Measurements from ENCODE around the gene WDR81. TPM values are rescaled to one million over a fixed set of nuclear protein-coding genes. Genes with fewer than 3 reads are reported as not detected.
"Not testable (repeated sequence)": the region's sequence is repeated elsewhere in the genome, so short reads cannot be mapped to it uniquely, and the experiment has no call there.

The WDR81 gene
- total and polyA plus RNA-seq, 2 experiments from 2014 or later: 4.4 to 23.9 TPM

DNA sequence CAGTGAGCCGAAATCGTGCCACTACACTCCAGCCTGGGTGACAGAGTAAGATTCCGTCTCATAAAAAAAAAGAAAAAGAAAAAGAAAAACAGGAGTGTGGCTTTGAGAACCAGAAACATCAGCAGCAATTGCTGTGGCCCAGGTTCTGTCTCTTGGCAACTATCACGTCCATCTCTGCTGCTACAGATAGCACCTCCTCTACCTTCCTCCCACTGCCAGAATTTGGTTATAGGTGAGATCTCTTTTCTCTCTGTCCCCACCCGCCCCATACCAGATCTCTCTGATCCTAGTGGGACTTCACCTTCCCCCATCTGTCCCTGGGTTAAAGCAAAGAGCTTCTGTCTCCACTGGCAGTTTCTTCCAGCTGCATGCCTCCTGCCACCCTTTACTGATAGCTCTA, 17.4 kb upstream of the WDR81 start:
- Histone ChIP-seq H4K20me1 (ENCODE audit: insufficient read depth) (0 out of 2 replicates have a peak, but pooled peaks cover under 1% of the 10 kb centered on the region), H3K36me3 (ENCODE audit: low read depth) (peaks cover 7% of the 10 kb centered on the region), H3K4me3 (no peak overlapping the region), H3F3A (ENCODE audit: insufficient read depth) (peaks cover 18% of the 10 kb centered on the region), H3K9ac (no peak overlapping the region), H3K4me1 (ENCODE audit: insufficient read depth) (peaks cover 15% of the 10 kb centered on the region), H3K27me3 (replicated peaks; ENCODE audit: insufficient read depth) (no peaks in the 10 kb centered on the region), H2AFZ (no peak overlapping the region), H3K79me2 (ENCODE audit: insufficient read depth) (peaks cover 10% of the 10 kb centered on the region), H3K27ac (no peak overlapping the region), H3K9me3 (ENCODE audit: low read depth) (no peaks in the 10 kb centered on the region), H3K4me2 (ENCODE audit: unreplicated experiment) (no peak overlapping the region), H3K9me2 (ENCODE audit: insufficient read depth) (no peaks in the 10 kb centered on the region)
- no peak for TF ChIP-seq EZH2 (IDR thresholded peaks at IDR 0.05; ENCODE audit: insufficient read depth, poor library complexity, severe bottlenecking)
- no peak for TF ChIP-seq EZH2phosphoT487 (IDR thresholded peaks at IDR 0.05; ENCODE audit: insufficient read depth, low read depth)
- DNase-seq: no peak
- 87 to 89% methylated on average over 5 of the region's 5 CpGs for WGBS, 2 experiments (ENCODE audit: low coverage in 1 of 2, low lambda C conversion rate in 2 of 2, missing lambda C conversion rate in 2 of 2)
- in situ Hi-C loops (cut with MboI): no loop called here

DNA sequence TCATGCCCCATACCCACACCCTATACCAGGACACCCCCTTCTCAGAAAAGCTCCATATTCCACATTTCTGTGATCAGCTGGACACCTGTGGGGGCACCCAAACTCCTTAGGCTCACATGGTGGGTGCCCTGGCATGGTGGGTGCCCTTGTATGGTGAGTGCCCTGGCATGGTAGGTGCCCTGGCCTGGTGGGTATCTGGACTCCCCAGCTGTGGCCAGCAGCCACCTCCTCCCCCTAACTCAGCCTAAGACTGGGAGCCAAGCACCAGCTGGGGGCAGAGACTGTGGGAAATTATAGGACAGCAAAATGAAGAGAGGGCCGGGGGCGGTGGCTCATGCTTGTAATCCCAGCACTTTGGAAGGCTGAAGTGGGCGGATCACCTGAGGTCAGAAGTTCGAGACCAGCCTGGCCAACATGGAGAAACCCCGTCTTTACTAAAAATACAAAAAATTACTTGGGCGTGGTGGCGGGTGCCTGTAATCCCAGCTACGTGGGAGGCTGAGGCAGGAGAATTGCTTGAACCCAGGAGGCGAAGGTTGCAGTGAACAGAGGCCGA, 15.6 kb upstream of the WDR81 start:
- H3K4me3 ChIP-seq; H3K9ac ChIP-seq; H3K9me3 ChIP-seq (ENCODE audit: low read depth); H3K9me2 ChIP-seq (ENCODE audit: insufficient read depth); DNase-seq; H3K27me3 ChIP-seq (replicated peaks; ENCODE audit: insufficient read depth); H2AFZ ChIP-seq; H3K27ac ChIP-seq; H3K4me2 ChIP-seq (ENCODE audit: unreplicated experiment); in situ Hi-C loops (cut with MboI): not testable (repeated sequence)
- peaks cover 27% of the 10 kb centered on the region for H3K79me2 ChIP-seq (ENCODE audit: insufficient read depth)
- peaks cover 35% of the 10 kb centered on the region for H3F3A ChIP-seq (ENCODE audit: insufficient read depth)
- peaks cover 25% of the 10 kb centered on the region for H3K36me3 ChIP-seq (ENCODE audit: low read depth)
- WGBS, 2 experiments (ENCODE audit: low coverage in 1 of 2, low lambda C conversion rate in 2 of 2, missing lambda C conversion rate in 2 of 2): 87 to 89% methylated on average over 10 of the region's 10 CpGs
- H4K20me1 ChIP-seq (ENCODE audit: insufficient read depth): peaks cover 17% of the 10 kb centered on the region; the same call in 1 of the 2 replicates
- peaks cover 32% of the 10 kb centered on the region for H3K4me1 ChIP-seq (ENCODE audit: insufficient read depth)

DNA sequence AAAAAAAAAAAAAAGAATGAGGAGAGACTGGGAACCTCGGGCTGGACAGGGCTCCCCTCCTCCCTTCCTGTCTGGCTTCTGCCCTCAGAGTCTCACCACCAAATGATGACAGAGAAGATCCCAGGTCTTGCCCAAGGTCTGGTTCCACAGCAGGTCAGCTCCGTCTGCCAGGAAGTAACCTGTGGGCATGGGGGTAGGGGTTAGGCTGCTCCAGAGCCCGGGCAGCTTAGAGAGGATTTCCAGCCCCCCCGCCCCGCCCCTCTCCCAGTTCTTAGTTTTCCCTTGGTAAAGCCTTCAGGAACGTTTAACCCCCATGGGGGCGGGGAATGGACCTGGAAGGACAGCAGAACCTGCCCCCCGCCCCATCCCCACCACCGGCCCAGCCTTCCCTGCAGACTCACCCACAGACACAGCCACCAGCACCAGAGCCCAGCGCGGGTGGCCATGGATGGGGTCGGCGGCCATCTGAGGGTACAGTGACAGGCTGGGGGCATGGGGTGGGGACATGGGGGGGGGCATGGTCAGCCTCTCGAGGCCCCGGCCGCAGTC, 15.0 kb upstream of the WDR81 start:
- Histone ChIP-seq H3K4me2 (ENCODE audit: unreplicated experiment) (peak overlapping the region; percentile 81), H3K36me3 (ENCODE audit: low read depth) (peaks cover 30% of the 10 kb centered on the region), H3K4me3 (peak overlapping the region; percentile 66), H3K9me3 (ENCODE audit: low read depth) (no peaks in the 10 kb centered on the region), H3K27me3 (replicated peaks; ENCODE audit: insufficient read depth) (no peaks in the 10 kb centered on the region), H3K27ac (no peak overlapping the region), H3K9ac (peak overlapping the region; percentile 73), H3F3A (ENCODE audit: insufficient read depth) (peaks cover 41% of the 10 kb centered on the region), H3K4me1 (ENCODE audit: insufficient read depth) (peaks cover 33% of the 10 kb centered on the region), H3K79me2 (ENCODE audit: insufficient read depth) (peaks cover 33% of the 10 kb centered on the region), H2AFZ (peak overlapping the region; percentile 22; the same call in 1 of the 2 replicates), H3K9me2 (ENCODE audit: insufficient read depth) (no peaks in the 10 kb centered on the region), H4K20me1 (ENCODE audit: insufficient read depth) (peaks cover 21% of the 10 kb centered on the region; the same call in 1 of the 2 replicates)
- in situ Hi-C loops (cut with MboI): no loop called here
- peak; percentile 58 for DNase-seq
- TF ChIP-seq EZH2 (IDR thresholded peaks at IDR 0.05; ENCODE audit: insufficient read depth, poor library complexity, severe bottlenecking): no peak
- no peak for TF ChIP-seq EZH2phosphoT487 (IDR thresholded peaks at IDR 0.05; ENCODE audit: insufficient read depth, low read depth)
- 36 to 52% methylated on average over 10 to 16 of the region's 16 CpGs for WGBS, 2 experiments (ENCODE audit: low coverage in 1 of 2, low lambda C conversion rate in 2 of 2, missing lambda C conversion rate in 2 of 2)

DNA sequence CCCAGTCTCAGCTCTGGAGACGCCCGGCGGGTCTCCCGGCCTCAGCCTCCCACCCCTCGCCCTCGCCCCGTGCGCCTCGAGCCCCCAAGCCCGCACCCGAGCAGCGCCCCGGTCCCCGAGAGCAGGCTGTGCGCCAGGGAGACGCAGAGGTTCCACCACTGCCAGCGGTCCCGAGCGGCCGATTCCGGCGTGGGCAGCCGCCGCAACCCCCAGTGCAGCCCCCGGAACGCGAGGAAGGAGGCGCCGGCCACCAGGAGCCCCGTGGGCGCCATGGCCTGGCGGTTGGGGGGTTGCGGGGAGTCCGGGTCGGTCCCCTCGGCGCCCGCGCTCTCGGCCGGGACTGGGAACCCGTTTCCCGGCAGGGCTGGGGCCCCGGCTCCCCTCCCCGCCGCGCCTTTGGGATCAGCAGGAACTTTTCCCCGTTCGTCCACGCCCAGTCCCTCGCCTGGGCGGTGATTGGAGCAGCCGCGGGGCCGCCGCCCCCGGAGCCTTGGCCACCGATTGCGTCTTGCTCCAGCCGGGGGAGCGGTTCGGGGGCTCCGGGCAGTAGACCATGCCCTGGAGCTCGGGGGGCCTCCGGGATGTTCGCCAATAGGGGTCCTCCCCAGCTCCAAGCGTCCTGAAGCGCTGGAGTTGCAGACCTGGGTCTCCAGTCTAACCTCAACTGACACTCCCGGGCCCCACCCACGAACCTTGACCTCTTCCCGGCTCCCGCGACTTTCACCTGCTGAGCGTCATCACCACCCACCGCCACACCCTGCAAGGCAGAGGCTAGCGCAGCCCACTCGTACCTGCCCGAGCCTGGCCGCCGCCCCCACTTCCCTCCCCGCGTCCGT, 14.3 kb upstream of the WDR81 start, which contains the start of gene TLCD2:
TLCD2 (minus strand) TSS at position 407 of the 836 bp plus-strand sequence; CDS start at position 272, 135 bp downstream.
- peak within 1 kb of the TSS; percentile 22; the same call in 1 of the 2 replicates for H2AFZ ChIP-seq
- no peaks in the 10 kb centered on the region for H3K9me2 ChIP-seq (ENCODE audit: insufficient read depth)
- peak within 1 kb of the TSS; percentile 73 for H3K9ac ChIP-seq
- H3K9me3 ChIP-seq (ENCODE audit: low read depth): no peaks in the 10 kb centered on the region
- peaks cover 33% of the 10 kb centered on the region for H3K4me1 ChIP-seq (ENCODE audit: insufficient read depth)
- no peak for TF ChIP-seq EZH2phosphoT487 (IDR thresholded peaks at IDR 0.05; ENCODE audit: insufficient read depth, low read depth)
- no peak for TF ChIP-seq EZH2 (IDR thresholded peaks at IDR 0.05; ENCODE audit: insufficient read depth, poor library complexity, severe bottlenecking)
- H4K20me1 ChIP-seq (ENCODE audit: insufficient read depth): peaks cover 21% of the 10 kb centered on the region; the same call in 1 of the 2 replicates
- H3K27ac ChIP-seq: peak within 1 kb of the TSS; percentile 48
- peaks cover 33% of the 10 kb centered on the region for H3K79me2 ChIP-seq (ENCODE audit: insufficient read depth)
- peak within 1 kb of the TSS; percentile 66 for H3K4me3 ChIP-seq
- H3K36me3 ChIP-seq (ENCODE audit: low read depth): peaks cover 30% of the 10 kb centered on the region
- peak within 1 kb of the TSS; percentile 81 for H3K4me2 ChIP-seq (ENCODE audit: unreplicated experiment)
- DNase-seq: peak; percentile 87
- in situ Hi-C loops (cut with MboI): no loop called here
- H3F3A ChIP-seq (ENCODE audit: insufficient read depth): peaks cover 41% of the 10 kb centered on the region
- H3K27me3 ChIP-seq (replicated peaks; ENCODE audit: insufficient read depth): no peaks in the 10 kb centered on the region
- WGBS, 2 experiments (ENCODE audit: low coverage in 1 of 2, low lambda C conversion rate in 2 of 2, missing lambda C conversion rate in 2 of 2): 2% methylated on average over 66 to 70 of the region's 83 CpGs
